ENCODE results near the gene NF2. TPM values are rescaled to one million over a fixed set of nuclear protein-coding genes. Genes with fewer than 3 reads are reported as not detected.

Gene NF2
- polyA plus RNA-seq, 3 donors, result 7.7 to 15.5 (median 8.4) TPM

- Histone ChIP-seq H3K4me2 (replicated peaks; ENCODE audit: extremely low read depth, low read length, poor library complexity, severe bottlenecking) (no peak overlapping the region), H3K79me2 (ENCODE audit: insufficient read depth, low read length) (no peaks in the 10 kb centered on the region), H3K4me1 (ENCODE audit: control insufficient read depth in 1 of 2, insufficient read depth in 2 of 2, low read length in 2 of 2) (no peaks in the 10 kb centered on the region), H2AFZ (ENCODE audit: insufficient read depth, low read depth, low read length, poor library complexity, severe bottlenecking) (no peak overlapping the region), H3K9ac (ENCODE audit: insufficient read depth, low read length, poor library complexity, severe bottlenecking) (no peak overlapping the region), H3K9me3 (replicated peaks in 1 of 2; ENCODE audit: control insufficient read depth in 1 of 2, insufficient read depth in 1 of 2, low read length in 2 of 2) (no peaks in the 10 kb centered on the region), H4K20me1 (ENCODE audit: insufficient read depth, low read length) (no peaks in the 10 kb centered on the region), H3K36me3 (replicated peaks in 1 of 2; ENCODE audit: control insufficient read depth in 1 of 2, insufficient read depth in 2 of 2, low read length in 2 of 2) (peaks cover 59 to 77% of the 10 kb centered on the region in 2 donors), H3K27ac (ENCODE audit: low read depth in 1 of 2, low read length in 2 of 2) (no peak overlapping the region), H3K27me3 (ENCODE audit: control insufficient read depth in 2 of 2, insufficient read depth in 2 of 2, low read length in 2 of 2) (no peaks in the 10 kb centered on the region), H3K4me3 (replicated peaks in 1 of 3; ENCODE audit: low read depth in 2 of 3, low read length in 3 of 3) (no peak overlapping the region)
- H3K27ac Mint-ChIP-seq, result peak overlapping the region in 2 of 7 donors; percentile 25 to 35
- no peaks in the 10 kb centered on the region for H3K4me1 Mint-ChIP-seq
- peaks cover 58 to 81% of the 10 kb centered on the region in 2 donors for H3K36me3 Mint-ChIP-seq
- intact Hi-C loops (cut with micrococcal nuclease), result no loop called here
- whole genome bisulfite sequencing (ENCODE audit: insufficient coverage), result 100% methylated on average over 7 of the region's 8 CpGs
- H3K9me3 Mint-ChIP-seq, result no peaks in the 10 kb centered on the region
- DNase-seq, result no peak
- no peak overlapping the region for H3K4me3 Mint-ChIP-seq
- H3K27me3 Mint-ChIP-seq (ENCODE audit: low read depth in 3 of 3), result no peaks in the 10 kb centered on the region
- TF ChIP-seq CTCF (IDR thresholded peaks at IDR 0.05), result no peak
Measured at GRCh38 chr22:29744902-29745301, 141.5 kb downstream of the NF2 start.

GRCh38 chr22:29747832-29748231 lies 144.4 kb downstream of the NF2 start:
- intact Hi-C loops (cut with micrococcal nuclease), result no loop called here
- H3K36me3 Mint-ChIP-seq, result peaks cover 48 to 69% of the 10 kb centered on the region in 2 donors
- WGBS (ENCODE audit: insufficient coverage), result 99% methylated on average over 7 of the region's 7 CpGs
- Histone ChIP-seq H3K27ac (ENCODE audit: low read depth in 1 of 2, low read length in 2 of 2) (no peak overlapping the region), H3K79me2 (ENCODE audit: insufficient read depth, low read length) (peaks cover 12% of the 10 kb centered on the region), H3K9ac (ENCODE audit: insufficient read depth, low read length, poor library complexity, severe bottlenecking) (no peak overlapping the region), H3K4me3 (replicated peaks in 1 of 3; ENCODE audit: low read depth in 2 of 3, low read length in 3 of 3) (no peak overlapping the region), H3K9me3 (replicated peaks in 1 of 2; ENCODE audit: control insufficient read depth in 1 of 2, insufficient read depth in 1 of 2, low read length in 2 of 2) (no peaks in the 10 kb centered on the region), H3K27me3 (ENCODE audit: control insufficient read depth in 2 of 2, insufficient read depth in 2 of 2, low read length in 2 of 2) (no peaks in the 10 kb centered on the region), H3K4me1 (ENCODE audit: control insufficient read depth in 1 of 2, insufficient read depth in 2 of 2, low read length in 2 of 2) (peaks cover 19 to 21% of the 10 kb centered on the region in 2 donors), H4K20me1 (ENCODE audit: insufficient read depth, low read length) (no peaks in the 10 kb centered on the region), H2AFZ (ENCODE audit: insufficient read depth, low read depth, low read length, poor library complexity, severe bottlenecking) (no peak overlapping the region), H3K36me3 (replicated peaks in 1 of 2; ENCODE audit: control insufficient read depth in 1 of 2, insufficient read depth in 2 of 2, low read length in 2 of 2) (peaks cover 40 to 51% of the 10 kb centered on the region in 2 donors), H3K4me2 (replicated peaks; ENCODE audit: extremely low read depth, low read length, poor library complexity, severe bottlenecking) (no peak overlapping the region)
- H3K27ac Mint-ChIP-seq, result peak overlapping the region in 3 of 7 donors; percentile 8 to 48 (median 24)
- H3K9me3 Mint-ChIP-seq, result no peaks in the 10 kb centered on the region
- DNase-seq, result no peak
- no peak overlapping the region for H3K4me3 Mint-ChIP-seq
- peaks cover 21% of the 10 kb centered on the region for H3K4me1 Mint-ChIP-seq
- no peak for TF ChIP-seq CTCF (IDR thresholded peaks at IDR 0.05)
- no peaks in the 10 kb centered on the region for H3K27me3 Mint-ChIP-seq (ENCODE audit: low read depth in 3 of 3)

Small RNAs within 50 kb of the gene (small RNA-seq; reads per million reads assigned to genes)
- not detected for gene AC004882.2 (ENCODE audit: insufficient read length, low read depth)

Other genes starting within 250 kb of the NF2 start
- gene AP1B1, start 215.1 kb upstream of the NF2 start, polyA plus RNA-seq, result 100 to 1,000 TPM in 1 of 3 donors, 10 to 100 TPM in 2; 29.0 to 102 (median 40.3) TPM
- gene RFPL1, start 165.1 kb upstream of the NF2 start, polyA plus RNA-seq, result under 1 TPM in 1 of 3 donors, not detected in 2; 0.20 TPM
- 1 to 10 TPM in 1 of 3 donors, under 1 TPM in 2; 0.20 to 1.2 (median 0.74) TPM for gene NEFH, start 123.4 kb upstream of the NF2 start, polyA plus RNA-seq
- 10 to 100 TPM; 19.6 to 29.9 (median 28.2) TPM for gene THOC5, start 49.9 kb upstream of the NF2 start, polyA plus RNA-seq
- 10 to 100 TPM in 1 of 3 donors, 1 to 10 TPM in 2; 9.2 to 10.4 (median 9.9) TPM for gene NIPSNAP1, start 22.5 kb upstream of the NF2 start, polyA plus RNA-seq
- gene CABP7, start 116.4 kb downstream of the NF2 start, polyA plus RNA-seq, result under 1 TPM in 2 of 3 donors, not detected in 1; 0.11 to 0.14 TPM
- 10 to 100 TPM; 27.1 to 79.4 (median 59.3) TPM for gene ZMAT5, start 163.4 kb downstream of the NF2 start, polyA plus RNA-seq
- 100 to 1,000 TPM in 2 of 3 donors, 10 to 100 TPM in 1; 99.0 to 314 (median 287) TPM for gene UQCR10, start 163.7 kb downstream of the NF2 start, polyA plus RNA-seq
- 10 to 100 TPM; 23.8 to 77.2 (median 39.6) TPM for gene ASCC2, start 234.6 kb downstream of the NF2 start, polyA plus RNA-seq